ENCODE measurements around the gene SIKE1.
"Not testable (repeated sequence)": the region's sequence is repeated elsewhere in the genome, so short reads cannot be mapped to it uniquely, and the experiment has no call there.

The SIKE1 gene

DNA sequence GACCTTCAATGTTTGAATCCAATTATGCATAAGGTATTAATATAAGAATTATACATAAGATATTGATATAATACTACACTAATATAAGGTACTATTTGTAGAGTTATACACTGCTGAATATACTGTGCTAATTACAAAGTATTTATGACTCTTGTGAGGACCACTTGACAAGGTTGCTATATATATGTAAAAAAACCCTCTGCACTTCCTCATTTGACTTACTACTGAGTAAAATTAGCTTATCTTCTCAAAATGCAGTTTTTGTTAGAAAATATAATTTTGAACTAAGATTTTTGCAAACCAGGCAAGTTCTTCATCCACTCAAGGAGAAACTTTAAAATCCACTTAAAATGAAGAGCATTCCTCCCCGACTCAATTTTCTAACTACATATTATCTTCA, 8.5 kb downstream of the SIKE1 start:
- DNase-seq (ENCODE audit: insufficient read length), result no peak
- TF ChIP-seq TAF1 (IDR thresholded peaks at IDR 0.05; ENCODE audit: borderline replicate concordance, low read depth, low read length) (no peak), POLR2AphosphoS5 (IDR thresholded peaks at IDR 0.05; ENCODE audit: low read depth, low read length) (no peak), POLR2A (IDR thresholded peaks at IDR 0.05; ENCODE audit: low read depth, low read length) (no peak)
- no peak for FAIRE-seq

DNA sequence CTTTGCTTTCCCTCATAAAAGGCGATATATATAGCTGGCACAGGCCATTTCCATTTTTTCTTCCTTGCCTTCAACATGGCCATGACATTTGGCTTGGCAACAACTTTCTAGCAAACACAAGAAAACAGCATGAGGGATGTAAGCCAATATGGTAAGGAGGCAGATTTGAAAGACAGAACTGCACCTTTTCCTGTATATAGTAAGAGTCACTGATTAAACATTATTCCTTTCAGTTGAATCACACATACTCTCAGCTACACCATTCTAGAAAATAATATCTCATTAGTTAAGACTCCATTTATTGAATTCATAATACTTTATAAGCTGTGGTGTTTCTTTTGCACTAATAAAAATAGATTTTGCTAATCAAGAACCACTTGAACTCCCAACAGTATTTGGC, 9.5 kb downstream of the SIKE1 start:
- FAIRE-seq, result no peak
- no peak for DNase-seq (ENCODE audit: insufficient read length)
- TF ChIP-seq POLR2A (IDR thresholded peaks at IDR 0.05; ENCODE audit: low read depth, low read length) (no peak), POLR2AphosphoS5 (IDR thresholded peaks at IDR 0.05; ENCODE audit: low read depth, low read length) (no peak), TAF1 (IDR thresholded peaks at IDR 0.05; ENCODE audit: borderline replicate concordance, low read depth, low read length) (no peak)

DNA sequence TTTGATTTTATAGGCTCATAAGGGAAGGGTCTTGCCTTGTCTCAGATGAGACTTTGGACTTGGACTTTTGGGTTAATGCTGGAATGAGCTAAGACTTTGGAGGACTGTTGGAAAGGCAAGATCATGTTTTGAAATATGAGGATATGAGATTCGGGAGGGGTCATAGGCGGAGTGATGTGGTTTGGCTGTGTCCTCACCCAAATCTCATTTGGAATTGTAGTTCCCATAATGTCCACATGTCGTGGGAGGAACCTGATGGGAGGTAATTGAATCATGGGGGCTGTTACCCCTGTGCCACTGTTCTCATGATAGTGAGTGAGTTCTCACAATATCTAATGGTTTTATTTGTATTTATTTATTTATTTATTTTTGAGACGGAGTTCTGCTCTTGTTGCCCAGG, 15.8 kb downstream of the SIKE1 start:
- DNase-seq (ENCODE audit: insufficient read length), result no peak
- TF ChIP-seq TAF1 (IDR thresholded peaks at IDR 0.05; ENCODE audit: borderline replicate concordance, low read depth, low read length), result no peak
- no peak for TF ChIP-seq POLR2AphosphoS5 (IDR thresholded peaks at IDR 0.05; ENCODE audit: low read depth, low read length)
- no peak for TF ChIP-seq POLR2A (IDR thresholded peaks at IDR 0.05; ENCODE audit: low read depth, low read length)
- no peak for FAIRE-seq

DNA sequence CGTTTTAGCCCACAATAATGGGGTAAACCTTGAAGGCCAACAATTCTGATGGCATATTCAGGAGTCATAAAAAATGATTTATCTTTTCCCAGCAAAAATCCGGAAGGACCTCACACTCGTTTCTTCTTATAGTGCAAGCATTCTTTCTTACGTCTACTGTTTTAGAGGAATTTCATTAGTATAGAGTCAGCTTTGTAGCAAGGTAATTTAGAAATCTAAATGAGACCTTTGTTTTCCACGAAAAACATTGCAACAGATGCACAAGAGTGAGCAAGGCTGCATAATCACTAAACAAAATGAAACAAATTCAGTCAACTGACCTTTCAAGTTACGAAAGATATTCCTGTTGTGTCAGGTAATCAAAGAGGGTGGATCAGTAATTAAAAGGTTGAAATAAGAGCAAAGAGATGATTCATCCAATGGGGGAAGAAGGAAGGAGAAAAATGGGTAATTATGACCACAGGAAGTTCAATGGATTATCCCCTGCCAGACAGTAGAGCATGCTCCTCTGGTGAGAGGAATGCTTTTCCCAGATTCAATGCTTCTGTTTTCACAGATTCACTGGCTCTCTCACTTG, 22.1 kb downstream of the SIKE1 start:
- DNase-seq (ENCODE audit: insufficient read length) (no peak), FAIRE-seq (peak; percentile 5)
- TF ChIP-seq TAF1 (IDR thresholded peaks at IDR 0.05; ENCODE audit: borderline replicate concordance, low read depth, low read length), result no peak
- no peak for TF ChIP-seq POLR2AphosphoS5 (IDR thresholded peaks at IDR 0.05; ENCODE audit: low read depth, low read length)
- TF ChIP-seq POLR2A (IDR thresholded peaks at IDR 0.05; ENCODE audit: low read depth, low read length), result no peak

DNA sequence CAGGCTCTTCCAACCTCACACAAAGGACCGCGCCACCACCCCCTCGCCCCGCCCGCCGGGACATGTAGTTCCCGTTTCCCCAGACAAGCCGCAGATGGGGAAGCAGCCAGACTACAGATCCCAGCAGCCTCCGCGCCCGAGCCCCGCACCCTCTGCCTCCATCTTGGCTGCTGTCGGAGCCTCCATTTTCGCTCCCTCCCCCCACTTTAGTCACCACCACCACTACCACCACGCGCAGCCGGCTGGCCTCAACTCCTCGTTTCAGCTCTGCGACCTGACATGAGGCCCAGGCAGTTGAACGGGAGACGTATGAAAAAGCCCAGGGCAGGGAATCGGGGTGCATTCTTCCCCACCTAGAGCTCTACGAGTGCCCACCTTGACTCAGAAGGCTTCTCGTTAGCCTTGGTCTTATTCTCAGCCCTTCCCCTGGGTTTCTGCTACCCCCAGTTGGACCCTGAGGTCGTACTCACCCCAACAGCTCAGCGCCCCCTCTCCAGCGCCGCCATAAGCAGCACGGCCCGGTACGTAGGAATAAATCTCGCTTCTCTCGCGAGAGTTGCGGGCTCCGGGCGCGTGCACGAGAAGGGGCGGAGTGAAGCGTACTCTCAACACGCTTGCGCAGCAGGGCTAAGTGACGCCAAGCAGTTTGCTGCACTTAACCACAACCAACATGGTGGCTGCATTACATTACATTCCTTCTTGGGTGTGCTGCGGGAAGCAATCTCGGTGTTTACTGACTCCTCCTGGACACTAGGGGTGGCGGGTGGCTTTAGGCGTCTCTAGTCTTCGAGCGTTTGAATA, 22.8 kb downstream of the SIKE1 start, which contains the start of gene CSDE1:
TSS of gene CSDE1 (minus strand) at position 530 of the 801 bp plus-strand sequence. CDS start 18,094 bp downstream, outside the sequence.
- peak; percentile 99 for FAIRE-seq
- peak; percentile 96 for TF ChIP-seq POLR2A (IDR thresholded peaks at IDR 0.05; ENCODE audit: low read depth, low read length)
- peak; percentile 97 for TF ChIP-seq POLR2AphosphoS5 (IDR thresholded peaks at IDR 0.05; ENCODE audit: low read depth, low read length)
- peak; percentile 94 for TF ChIP-seq TAF1 (IDR thresholded peaks at IDR 0.05; ENCODE audit: borderline replicate concordance, low read depth, low read length)
- peak; percentile 71 for DNase-seq (ENCODE audit: insufficient read length)

DNA sequence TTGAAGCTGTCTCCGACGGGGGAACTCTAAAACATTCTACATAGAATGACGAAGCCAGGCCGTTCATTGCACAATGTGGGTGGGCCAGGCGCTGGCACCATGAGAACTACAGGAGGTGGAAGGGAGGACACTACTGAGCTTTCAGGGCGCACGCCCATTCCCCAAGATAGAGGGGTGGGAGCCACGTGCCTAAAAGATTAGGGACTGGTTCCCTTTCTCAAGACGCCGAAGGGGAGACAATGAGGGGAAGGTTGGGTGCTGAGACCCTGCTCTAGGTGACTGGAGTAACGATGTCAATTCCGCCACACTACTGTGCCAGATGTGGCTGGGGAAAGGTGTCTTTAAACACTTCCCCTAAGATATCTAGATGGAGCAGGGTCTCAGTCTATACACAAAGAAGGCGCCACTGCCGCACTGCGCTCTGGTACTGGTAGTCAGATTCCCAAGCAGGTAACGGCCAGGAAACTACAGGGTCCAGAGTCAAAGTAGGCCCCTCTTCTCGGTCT, 23.5 kb downstream of the SIKE1 start:
- TF ChIP-seq POLR2A (IDR thresholded peaks at IDR 0.05; ENCODE audit: low read depth, low read length), result no peak
- no peak for TF ChIP-seq TAF1 (IDR thresholded peaks at IDR 0.05; ENCODE audit: borderline replicate concordance, low read depth, low read length)
- TF ChIP-seq POLR2AphosphoS5 (IDR thresholded peaks at IDR 0.05; ENCODE audit: low read depth, low read length), result no peak
- DNase-seq (ENCODE audit: insufficient read length), result no peak
- no peak for FAIRE-seq

DNA sequence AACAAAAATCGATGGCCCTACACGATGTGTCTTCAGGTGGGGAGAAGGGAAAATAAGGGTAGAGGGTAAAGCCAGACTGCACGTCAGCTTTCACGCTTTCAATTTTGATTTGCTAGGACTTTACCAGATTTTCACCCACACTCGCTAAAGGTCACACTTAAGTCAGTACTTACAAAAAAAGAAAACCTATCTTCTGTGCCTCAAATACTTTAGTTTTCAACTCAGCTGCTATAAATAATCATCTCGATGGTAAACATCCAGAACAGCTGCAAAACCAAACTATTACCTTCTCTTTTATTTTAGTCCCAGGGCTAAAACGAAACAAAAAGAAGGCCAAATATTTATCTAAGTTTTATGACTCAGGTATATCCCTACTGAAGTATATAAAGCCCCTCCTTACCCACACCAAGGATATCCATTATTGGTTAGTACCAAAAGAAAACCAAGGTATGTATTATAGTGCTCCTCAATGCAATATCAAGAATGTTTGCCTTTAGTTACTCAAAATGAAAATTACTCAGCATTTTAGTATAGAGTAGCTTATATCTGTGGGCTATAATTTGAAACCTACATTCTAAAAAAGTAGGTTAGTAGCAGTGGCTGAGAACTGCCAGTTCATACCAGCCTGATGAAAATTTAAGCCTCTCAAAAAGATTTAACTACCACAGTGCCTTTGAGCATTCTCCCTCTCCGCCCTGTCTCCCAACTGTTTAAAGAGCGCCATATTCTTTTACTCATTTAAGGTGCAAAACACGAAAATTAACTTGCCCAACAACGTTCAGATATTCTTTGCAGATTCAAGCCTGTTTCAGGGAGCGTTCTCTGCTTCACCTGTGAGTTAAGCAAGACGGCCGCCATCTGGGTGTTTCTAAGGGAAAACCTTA, 24.2 kb downstream of the SIKE1 start:
- DNase-seq (ENCODE audit: insufficient read length) (no peak), FAIRE-seq (peak; percentile 36)
- TF ChIP-seq POLR2AphosphoS5 (IDR thresholded peaks at IDR 0.05; ENCODE audit: low read depth, low read length) (no peak), TAF1 (IDR thresholded peaks at IDR 0.05; ENCODE audit: borderline replicate concordance, low read depth, low read length) (no peak), POLR2A (IDR thresholded peaks at IDR 0.05; ENCODE audit: low read depth, low read length) (no peak)

DNA sequence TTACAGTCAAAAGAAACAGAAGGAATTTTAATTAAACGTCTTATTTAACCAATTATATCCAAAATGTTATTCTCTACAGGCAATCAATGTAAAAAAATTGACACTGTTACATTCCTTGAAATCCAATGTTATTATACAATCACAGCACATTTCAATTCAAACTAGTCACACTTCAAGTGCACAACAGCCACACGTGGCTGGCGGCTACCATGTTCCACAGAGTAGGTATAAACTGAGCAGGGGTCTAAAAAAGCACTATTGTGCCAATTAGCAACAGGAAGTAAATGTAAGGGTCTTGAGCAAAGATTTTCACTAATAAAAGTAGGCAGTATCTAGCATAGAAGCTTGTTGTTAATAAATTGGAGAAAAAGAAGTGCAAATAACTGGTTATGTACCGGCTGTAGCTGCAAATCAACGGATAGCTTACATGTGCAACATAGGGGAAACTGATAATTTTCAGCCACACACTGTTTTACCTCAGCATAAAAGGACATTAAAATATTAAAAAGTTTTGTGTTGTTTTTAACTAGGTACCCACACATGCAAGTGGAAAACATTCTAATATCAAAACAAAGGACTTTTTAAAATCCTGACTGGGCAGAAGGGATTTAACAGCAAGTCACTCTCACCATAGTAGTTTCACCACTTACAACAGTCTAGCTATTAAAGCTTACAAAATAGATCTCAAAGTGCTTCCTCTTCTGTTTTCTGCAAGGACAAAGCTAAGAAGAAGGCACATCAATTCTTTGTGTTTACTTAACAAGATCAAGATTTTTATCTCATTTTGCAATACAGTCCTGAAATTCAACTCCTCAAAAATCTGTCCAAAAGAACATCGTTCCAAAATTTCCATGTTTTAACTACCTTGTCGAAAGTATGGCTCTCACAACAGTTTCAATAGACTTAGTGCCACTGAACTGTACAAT, 25.2 kb downstream of the SIKE1 start:
- no peak for FAIRE-seq
- no peak for TF ChIP-seq TAF1 (IDR thresholded peaks at IDR 0.05; ENCODE audit: borderline replicate concordance, low read depth, low read length)
- DNase-seq (ENCODE audit: insufficient read length), result no peak

DNA sequence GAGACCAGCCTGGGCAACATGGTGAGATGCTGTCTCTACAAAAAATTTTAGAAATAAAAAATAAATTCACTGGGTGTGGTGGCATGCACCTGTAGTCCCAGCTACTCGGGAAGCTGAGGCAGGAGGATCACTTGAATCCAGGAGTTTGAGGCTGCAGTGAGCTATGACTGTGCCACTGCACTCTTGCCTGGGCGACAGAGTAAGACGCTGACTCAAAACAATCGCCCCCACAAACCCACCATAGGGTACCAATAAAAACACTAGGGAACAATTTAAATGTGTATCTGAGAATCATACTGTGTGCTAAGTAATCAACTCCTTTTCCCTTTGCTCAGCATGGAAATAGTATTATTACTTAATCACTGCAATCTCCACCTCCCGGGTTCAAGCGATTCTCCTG, 26.8 kb downstream of the SIKE1 start:
- not testable (repeated sequence) for FAIRE-seq; DNase-seq (ENCODE audit: insufficient read length)

DNA sequence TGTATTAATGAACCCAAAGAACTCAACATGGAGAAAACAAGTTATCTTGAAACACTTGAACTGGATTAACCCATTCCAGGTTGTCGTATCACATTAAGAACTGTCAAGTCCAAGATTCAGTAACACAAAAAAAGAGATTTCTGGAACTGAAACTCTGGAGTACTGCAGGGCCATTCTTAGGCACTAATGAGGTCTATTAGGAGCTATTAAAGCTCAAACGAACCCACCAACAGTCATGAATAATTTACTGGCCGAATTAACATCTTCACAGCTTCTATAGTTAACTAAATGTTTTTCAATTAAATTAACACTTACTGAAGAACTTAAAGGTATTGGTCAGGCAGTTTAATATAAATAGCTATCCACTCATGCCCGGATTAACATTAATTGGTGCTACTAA, 27.3 kb downstream of the SIKE1 start:
- TF ChIP-seq POLR2A (IDR thresholded peaks at IDR 0.05; ENCODE audit: low read depth, low read length) (no peak), TAF1 (IDR thresholded peaks at IDR 0.05; ENCODE audit: borderline replicate concordance, low read depth, low read length) (no peak), POLR2AphosphoS5 (IDR thresholded peaks at IDR 0.05; ENCODE audit: low read depth, low read length) (no peak)
- no peak for FAIRE-seq

DNA sequence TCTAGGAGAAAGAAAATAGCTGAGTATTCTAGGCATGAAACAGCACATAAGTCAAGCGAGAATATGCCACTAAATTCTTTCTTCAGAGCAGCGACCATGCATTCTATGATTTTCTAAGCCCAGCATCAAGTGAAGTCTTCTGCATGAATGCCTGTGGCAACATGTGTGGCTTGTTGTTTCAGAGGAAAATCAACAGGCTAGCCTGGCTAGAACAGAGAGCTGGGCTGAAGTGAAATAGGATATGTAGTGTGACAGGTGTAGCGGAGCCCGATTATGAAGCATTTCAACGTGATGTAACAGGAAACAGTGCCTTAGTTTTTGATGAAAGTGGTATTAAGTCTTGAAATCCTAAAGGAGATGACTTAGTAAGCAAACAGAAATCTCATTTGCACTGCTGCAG, 29.7 kb downstream of the SIKE1 start:
- DNase-seq (ENCODE audit: insufficient read length) (no peak), FAIRE-seq (no peak)
- no peak for TF ChIP-seq TAF1 (IDR thresholded peaks at IDR 0.05; ENCODE audit: borderline replicate concordance, low read depth, low read length)

More for the DNA sequence above, 27.3 kb downstream of the SIKE1 start:
- no peak for DNase-seq (ENCODE audit: insufficient read length)
